ENCODE data around the gene ZNF695. TPM values are rescaled to one million over a fixed set of nuclear protein-coding genes. Genes with fewer than 3 reads are reported as not detected.

Gene ZNF695
- total and polyA plus RNA-seq, 9 of the 15 experiments (the other 6 are each of a cell fraction or from before 2014, with no cell fraction given), result 8.7 to 15.2 (median 10.9) TPM

GRCh38 chr1:246959944-246960693 lies 47.7 kb downstream of the ZNF695 start (continued):
- TF ChIP-seq ARID3B (CRISPR knock-in tag; IDR thresholded peaks at IDR 0.05; ENCODE audit: borderline replicate concordance) (no peak), ZNF444 (CRISPR knock-in tag; IDR thresholded peaks at IDR 0.05) (no peak), FOXK1 (CRISPR knock-in tag; IDR thresholded peaks at IDR 0.05; ENCODE audit: borderline replicate concordance) (no peak), ZFX (CRISPR knock-in tag; IDR thresholded peaks at IDR 0.05) (no peak), LCOR (CRISPR knock-in tag; IDR thresholded peaks at IDR 0.05) (no peak), FOSL1 (tag; conservative IDR thresholded peaks at IDR 0.05) (0 out of 2 replicates have a peak, but pooled peaks have one; percentile 24), ZKSCAN3 (CRISPR knock-in tag; IDR thresholded peaks at IDR 0.05) (no peak), ZNF12 (CRISPR knock-in tag; IDR thresholded peaks at IDR 0.05) (no peak), CCNT2 (IDR thresholded peaks at IDR 0.05; ENCODE audit: borderline replicate concordance, extremely low read depth, insufficient read length, low read depth, low read length) (peak; percentile 39), KLF6 (CRISPR knock-in tag; IDR thresholded peaks at IDR 0.05; ENCODE audit: borderline replicate concordance) (no peak), PTTG1 (tag; IDR thresholded peaks at IDR 0.05; ENCODE audit: low read depth) (no peak), ZBTB9 (CRISPR knock-in tag; IDR thresholded peaks at IDR 0.05) (no peak), ZNF584 (CRISPR knock-in tag; IDR thresholded peaks at IDR 0.05; ENCODE audit: low read depth) (no peak), C11orf30 (IDR thresholded peaks at IDR 0.05; ENCODE audit: low read depth) (peak; percentile 93), FIP1L1 (IDR thresholded peaks at IDR 0.05; ENCODE audit: low read depth, low read length, poor library complexity, severe bottlenecking) (no peak), NBN (IDR thresholded peaks at IDR 0.05; ENCODE audit: low read depth) (no peak), KAT8 (IDR thresholded peaks at IDR 0.05; ENCODE audit: low read depth) (no peak)

Measured in K562 (cell line).